Measurements from ENCODE around the gene ITPRID2.

ITPRID2 gene

DNA sequence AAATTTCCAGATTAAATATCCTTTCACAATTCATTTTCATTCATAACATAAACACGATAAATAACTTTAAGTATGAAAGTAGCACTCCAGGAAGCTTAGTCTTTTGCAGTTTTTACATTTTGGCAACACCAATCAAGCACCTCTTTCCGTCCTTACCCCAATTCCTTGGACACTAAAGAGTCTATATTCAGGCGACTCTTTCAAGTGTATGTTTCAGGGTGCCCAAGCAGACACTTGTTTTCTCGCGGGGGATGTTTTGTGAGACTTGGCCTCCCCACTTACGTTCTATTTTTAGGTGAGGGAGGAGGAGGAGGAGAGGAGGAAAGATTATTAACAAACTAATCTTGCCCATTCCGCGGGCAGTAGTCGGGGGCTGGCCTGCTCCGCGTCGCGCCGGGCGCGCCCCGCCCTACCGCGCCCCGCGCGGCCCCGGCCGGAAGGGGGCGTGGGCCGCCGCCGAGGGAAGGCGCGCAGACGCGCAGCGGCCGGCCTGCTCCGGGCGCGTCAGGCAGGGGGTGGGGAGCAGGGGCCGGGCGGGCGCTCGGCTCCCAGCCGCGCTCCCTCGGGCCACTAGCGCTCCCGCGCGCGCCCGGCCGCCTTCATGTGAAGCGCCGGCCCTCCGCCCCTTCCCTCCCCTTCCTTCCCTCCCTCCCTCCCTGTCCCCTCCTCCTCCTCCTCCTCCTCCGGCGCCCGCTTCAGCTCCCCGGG is at the start of gene ITPRID2:
Gene ITPRID2, plus strand, starts transcription at position 473 of the 708 bp plus-strand sequence. CDS start 337 bp downstream, outside the sequence.
- DNase-seq = peak; percentile 69

DNA sequence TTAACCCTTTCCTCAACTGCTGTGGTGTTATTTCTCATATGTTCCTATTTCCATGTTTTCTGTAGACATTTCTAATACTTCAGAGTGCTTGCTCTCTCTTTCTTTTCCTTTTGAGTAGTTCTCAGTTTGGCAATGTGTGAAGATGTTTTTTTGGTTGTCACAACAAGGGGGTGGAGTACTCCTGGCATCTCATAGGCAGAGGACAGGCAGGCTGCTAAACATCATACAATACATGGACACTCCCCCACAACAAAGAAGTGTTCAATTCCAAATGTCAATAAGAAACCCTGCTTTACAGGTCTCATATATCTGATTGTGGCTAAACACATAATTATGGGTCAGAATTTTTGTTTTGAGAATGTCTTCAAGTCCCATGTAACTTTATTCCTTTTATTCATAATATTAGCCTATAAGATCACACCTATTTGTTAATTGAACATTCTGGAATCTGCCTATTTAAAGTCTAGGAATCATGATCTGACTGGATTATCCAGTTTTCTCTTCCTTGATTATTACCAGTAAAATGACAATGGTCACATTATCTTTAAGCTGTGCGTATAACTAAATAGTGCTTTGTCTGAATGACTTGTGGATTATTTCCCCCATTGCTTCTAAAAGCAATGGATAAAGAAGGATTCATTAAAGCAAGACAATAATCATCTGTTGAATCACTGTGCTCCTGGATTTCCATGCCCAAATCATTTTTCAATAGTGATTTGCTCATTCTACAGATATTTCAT is 46.8 kb upstream of the ITPRID2 start:
- no peak for DNase-seq

DNA sequence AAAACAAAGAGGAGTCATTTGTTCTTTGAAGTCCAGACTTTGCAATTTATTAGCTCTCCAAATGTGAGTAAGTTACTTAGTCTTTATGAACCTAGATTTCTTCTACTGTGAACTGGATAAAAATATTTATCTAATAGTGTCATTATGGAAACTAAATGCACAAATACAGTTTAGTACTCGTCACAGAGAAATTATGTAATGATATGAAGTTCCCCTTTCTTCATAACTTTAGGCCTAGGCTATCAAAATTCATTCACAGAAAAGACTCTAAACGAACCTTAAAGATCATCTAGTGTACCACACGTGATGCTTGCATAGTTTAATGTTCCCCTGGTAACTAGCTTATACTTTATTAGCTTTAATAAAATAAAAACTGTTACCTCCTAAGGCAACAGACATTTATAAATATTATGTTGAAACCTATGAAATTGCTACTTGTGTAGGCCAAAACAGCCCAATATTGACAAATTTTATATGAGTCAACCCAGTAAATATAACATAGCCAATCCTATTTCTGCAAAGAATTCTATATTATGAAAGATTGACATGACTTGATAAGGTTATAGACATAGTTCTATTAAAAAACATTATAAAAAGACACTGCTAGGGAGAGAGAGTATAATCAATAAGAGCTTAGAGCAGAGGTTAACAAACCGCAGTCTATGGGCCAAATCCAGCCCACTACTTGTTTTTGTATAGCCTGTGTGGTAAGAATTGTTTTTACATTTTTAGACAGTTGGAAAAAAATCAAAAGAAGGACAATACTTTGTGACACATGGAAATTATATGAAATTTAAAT is 44.9 kb upstream of the ITPRID2 start:
- peak; percentile 72 for DNase-seq

DNA sequence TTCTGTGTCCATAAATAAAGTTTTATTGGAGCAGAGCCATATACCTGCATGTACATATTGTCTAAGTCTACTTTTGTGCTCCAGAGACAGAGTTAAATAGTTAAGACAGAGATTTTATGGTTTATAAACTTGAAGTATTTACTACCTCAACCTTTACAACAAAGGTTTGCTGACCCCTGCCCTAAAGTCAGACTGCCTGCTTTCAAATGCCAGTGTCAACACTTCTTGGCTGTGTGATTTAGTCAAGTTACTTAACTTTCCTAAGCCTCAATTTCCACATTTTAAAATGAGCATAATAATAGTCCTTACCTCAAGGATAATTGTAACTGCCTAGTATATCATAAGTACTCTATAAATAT is 44.4 kb upstream of the ITPRID2 start:
- no peak for DNase-seq

DNA sequence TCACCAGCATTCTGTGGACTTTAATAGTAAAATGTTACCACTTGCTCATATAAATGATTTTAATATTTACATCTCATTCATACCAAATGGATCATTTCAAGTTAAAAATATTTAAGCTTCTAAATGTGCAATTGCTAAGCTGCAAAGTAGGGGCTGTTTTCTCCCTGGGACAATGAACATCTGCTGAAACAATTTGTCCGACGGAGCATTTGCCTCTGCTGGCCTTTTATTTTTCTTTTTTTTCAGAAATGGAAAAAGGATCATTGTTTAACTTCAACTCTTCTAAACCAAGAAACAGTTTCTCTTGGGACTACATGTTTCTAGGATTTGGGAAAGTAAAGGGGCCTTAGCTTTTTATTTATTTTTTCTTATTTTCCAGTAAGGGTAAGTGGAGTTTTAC is 43.8 kb upstream of the ITPRID2 start:
- no peak for DNase-seq

DNA sequence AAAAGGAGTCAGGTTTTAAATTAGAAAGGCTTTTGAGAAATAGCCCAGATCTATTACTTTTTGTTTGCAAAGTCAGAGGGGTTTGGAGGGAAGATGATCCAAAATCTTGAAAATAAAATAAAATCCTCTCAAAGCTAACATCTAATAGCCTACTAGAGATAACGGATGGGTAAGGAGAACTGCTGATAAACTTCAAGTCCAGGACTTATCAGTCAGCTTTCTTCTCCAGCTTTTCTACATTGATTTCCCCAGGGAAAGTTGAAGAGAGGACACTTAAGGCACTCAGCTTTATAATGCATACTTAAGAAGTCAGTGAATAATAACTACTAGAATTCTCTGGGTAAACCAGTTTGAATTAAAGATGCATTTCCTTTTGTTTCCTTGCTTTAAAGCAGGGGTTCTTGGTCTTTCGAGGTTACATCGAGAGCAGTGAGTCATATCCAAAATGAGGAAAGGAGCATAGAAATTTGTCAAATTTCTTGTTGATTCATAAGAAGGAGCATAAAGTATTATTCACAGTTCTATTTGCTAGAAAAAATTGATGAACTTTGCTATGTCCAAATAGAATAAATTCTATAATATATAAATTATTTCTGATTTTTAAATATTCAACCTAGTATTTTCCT is 43.2 kb upstream of the ITPRID2 start:
- DNase-seq = peak; percentile 79

DNA sequence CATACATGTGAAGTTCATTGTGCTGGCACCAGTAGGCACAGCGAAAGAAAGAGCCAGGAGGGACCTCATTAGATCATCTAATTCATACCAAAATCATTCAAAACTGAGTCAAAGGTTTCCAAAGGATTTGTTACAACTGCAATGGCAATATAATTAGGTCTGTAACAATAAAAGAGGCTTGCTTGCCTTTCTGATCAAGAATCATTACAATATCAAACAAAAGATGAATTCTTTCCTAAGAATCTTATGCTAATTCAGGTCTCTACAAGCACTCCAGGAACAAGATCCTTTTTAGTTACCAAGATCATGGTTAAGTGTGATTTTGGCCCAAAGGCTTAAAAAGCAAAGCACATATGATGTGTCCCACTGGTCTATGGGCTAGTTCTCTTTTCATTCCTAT is 41.9 kb upstream of the ITPRID2 start:
- no peak for DNase-seq

DNA sequence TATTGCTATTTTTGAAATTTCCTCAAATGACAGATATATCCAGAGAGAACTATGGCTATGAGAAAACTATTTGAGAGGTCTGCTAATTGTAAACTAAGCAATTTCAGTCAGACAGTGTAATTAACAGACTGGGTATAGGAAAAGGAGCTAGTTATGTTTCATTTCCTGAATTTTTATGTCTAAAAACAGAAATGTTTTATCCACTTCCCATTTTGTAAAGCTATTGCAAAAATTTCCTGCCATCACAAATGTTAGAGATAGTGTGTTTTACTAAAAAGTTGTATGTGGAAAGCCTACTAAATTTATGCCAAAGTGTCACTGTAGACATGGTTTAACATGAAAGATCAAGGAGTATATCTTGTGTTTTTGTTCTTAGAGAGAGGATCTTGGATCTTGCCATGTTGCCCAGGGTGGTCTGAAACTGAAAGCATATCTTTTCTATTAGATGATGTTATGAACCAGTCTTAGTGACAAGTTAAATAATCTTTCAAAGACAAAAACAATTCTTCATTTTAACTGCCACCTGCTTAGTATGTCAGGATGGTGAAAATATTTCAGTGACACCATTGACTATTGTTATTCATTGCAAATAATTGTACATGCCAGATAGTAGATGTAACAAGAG is 40.5 kb upstream of the ITPRID2 start:
- DNase-seq = peak; percentile 95

DNA sequence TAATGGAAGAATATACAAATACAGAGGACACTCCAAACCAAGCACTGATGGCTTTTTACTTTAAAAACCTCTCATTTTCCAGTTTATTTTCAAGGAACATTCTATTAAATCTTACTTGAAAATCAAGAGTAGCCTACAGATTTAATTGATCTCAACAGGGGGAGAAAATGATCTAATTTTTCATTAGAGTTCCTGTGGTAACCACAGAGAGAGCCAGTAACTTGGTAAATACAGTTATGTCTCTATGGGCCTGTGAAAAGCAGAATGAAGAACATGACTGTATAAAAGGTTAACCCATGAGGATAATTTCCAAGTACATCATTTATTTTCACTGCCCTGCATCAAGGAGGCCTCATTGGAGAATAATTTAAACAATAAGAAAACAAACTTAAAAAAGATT is 39.8 kb upstream of the ITPRID2 start:
- peak; percentile 22 for DNase-seq

DNA sequence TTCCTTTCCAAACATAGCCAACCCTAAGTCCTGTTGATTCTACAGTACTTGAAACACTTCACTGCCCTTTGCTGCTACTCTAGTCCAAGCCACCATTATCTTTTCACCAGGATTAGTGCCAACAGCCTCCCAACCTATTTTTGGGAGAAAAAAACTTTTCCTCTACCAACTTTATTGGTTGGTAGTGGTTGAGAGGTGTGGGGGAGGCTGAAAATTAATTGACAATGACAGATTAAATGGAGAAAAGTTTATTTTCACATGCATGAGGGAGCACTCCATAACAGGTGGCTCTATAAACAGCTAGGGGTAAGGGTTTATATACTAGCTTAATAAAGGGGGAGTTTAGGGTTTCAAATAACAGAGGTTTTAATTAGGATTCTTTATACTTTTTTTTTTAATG is 37.8 kb upstream of the ITPRID2 start:
- DNase-seq = no peak

DNA sequence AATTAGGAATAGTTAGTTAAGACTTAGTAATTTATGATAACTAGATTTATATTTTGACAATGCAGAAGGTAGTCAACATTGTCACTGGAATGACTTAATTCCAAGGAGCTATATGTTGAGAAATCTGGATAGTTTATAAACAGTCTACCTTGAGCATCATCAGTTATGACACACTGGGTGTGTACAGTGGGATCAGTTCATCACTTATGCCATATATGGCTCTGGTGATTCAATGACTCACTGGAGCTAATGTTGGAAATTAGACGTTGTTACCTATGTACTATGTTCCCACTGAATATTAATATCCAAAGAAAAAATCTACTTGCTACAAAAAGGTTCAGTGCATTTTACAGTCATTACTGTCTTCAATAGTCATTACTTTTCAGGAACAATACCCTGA is 34.0 kb upstream of the ITPRID2 start:
- no peak for DNase-seq

DNA sequence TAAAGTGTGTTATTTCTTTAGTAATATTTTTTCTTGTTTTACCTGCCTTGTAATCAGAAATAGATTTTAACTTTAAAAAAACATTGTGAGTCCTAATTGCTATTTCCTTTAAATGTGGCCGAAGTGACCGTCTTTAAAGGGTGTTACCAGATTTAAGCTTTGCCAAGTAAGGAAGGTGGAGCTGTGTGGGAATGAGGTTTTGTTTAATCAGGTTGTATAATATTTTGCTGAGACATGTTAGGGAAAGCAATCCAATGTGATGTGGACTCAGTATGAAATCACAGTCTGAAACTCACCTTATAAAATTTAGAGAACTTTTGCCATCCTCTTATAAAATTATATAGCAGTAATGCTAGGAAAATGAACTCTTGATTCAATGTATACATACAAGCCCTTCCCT is 32.9 kb upstream of the ITPRID2 start:
- no peak for DNase-seq

DNA sequence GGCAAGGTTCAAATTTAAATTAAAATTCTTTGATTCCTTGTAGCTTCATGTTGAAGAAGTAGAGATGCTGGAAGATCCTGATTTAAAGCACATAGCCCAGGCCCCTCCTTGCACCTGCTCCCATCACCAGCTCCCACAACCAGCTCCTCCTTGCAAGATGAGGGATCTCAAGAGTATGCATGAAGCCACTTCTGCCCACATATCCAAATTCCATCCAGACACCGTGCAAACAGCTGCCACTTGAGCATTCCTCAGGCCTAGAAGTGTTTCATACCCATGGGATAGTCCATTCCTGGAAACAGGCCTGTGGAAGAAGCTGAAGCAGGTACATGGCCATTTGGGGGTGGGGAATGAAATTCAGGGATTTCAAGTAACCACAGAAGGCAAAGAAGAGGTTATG is 32.4 kb upstream of the ITPRID2 start:
- DNase-seq = no peak

DNA sequence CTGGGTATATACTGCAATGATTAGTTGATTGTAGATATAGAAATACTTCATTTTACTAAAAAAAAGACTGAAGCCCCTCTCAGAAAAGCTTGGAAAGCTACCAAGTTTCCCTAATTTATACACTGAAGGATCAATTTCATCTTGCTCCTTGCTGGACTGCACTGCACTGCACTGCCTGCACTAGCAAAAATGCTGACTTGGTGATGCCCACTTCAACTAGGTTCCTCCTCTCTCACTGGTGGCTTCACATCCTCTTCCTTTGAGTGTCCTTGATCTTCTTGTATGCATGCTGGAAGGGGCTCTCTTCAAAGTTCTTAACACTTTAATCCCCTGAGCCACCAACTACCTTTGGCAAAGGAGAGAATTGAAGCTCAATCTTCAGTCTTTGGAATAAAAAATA is 31.7 kb upstream of the ITPRID2 start:
- DNase-seq = no peak

DNA sequence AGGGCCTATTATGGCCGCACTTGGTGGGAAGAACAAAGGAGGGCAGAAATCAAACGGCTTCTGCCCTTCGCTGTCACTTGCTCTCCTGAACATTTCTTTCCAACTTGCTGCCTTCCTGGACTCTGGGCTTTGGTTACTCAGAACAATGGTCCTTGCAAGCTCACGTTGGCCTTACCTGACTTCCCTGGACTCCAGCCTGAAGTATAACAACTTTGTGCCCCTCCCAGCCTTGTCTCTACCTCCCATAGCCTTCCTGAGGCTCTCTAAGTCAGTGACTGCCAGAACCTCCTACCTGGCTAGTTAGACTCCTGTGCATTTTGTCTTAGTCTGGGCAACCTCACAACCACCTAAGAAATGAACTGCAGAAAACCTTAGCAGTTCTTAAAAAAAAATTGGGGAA is 30.2 kb upstream of the ITPRID2 start:
- no peak for DNase-seq

DNA sequence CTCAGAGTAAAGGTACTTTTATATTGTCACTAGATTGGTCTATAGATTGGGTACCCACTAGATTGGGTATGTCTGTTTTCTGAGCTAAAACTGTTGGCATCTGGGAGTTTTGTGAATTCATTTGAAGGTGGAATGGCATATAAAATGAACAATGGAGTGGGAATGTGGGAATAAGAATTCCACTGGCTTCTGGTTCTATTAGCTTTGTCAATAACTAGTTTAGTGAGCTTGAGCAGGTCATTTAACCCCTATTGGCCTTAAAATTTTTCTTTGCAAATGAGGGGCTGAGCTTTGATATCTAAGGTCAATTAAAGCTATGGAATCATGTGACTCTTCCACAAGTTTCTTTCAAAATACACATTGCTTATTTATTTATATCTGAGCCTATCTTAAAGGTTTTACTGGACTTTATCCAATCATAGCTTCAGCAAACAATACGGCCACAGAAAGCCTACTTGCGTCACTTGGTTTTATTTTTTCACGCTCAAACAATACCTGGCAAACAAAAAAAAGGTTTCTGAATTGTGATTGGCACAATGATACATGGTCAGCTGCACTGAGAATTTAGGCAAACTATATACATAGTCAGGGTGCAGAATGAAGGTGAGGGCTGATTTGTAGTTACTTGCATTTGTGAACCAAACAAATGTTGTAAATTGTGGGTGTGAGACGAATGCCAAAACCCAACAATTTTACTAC is 28.8 kb upstream of the ITPRID2 start:
- DNase-seq = no peak

DNA sequence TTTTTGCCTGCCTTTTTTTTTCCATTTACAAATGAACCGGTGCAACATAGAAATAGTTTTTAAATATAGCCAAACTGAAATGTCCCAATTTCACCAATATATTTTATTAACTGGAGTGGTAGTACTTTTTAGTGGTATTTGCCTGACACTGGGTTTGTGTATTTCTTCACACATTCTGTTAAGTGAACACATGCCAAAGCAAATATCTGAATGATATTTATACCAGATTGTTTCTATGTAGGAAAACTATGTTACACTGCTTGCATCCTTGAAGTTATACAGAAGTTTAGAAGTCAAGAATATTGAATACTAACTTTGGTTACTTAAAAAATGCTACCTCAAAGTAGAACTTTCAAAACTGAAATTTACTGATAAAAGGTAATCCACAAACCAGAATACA is 19.4 kb upstream of the ITPRID2 start:
- DNase-seq = no peak

DNA sequence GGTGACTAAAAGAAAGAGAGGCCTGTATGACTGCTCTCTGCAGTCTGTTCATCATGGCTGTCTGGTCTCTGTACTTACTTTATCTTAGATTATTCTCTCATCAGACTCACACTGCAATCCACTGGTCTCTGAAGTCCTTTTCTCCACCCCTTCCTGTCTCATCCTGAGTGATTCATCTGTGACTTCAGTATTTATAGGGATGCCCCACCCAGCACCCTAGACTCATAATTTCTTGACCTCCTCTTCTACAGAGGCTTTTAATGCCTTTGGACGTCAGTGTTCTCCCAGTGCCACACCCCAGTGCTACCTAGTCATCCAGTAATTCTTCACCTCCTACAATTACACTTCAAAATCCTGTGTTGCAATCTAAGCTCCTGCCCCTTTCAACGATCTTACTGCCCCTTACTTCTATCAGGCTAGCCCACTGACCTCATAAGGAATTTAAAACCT is 14.9 kb upstream of the ITPRID2 start:
- DNase-seq = peak; percentile 8

DNA sequence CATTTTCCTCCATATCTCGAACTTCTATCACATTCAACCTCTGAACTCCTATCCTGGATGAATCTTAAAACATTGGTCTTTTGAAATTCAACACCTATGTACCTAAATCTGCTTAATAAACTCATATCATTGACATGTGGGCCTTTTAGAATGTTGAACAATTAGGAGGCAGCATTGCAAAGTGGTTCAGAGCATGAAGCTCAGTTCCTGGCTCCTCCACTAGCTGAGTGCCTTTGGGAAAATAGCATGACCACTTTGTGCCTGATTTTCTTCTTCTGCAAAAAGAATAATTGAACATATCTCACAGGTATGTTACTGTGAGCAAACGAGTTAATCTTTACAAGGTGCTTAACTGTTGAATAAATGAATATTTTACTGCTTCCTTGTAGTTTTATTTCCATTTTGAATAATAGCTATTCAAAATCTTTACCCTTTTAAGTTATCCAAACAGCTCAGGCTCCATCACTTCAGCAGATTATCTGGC is 14.3 kb upstream of the ITPRID2 start:
- no peak for DNase-seq

DNA sequence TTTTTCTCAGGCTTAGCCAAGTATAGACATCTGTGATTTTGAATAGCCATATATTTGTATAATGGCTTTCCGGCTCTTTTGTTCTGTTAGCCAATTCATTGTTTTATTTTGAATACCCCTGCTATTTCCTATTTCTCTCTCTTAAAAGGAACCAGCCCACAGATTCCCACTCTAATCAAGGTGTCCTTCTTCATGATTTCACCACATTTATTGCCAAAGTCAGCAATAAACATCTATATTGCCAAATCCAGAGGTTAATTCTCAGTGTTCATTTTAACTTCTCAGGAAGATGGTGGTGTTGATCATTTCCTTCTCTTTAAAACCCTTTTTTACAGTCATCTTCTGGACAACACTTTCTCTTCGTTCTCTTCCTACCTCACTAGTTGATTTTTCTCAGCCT is 13.1 kb upstream of the ITPRID2 start:
- no peak for DNase-seq

DNA sequence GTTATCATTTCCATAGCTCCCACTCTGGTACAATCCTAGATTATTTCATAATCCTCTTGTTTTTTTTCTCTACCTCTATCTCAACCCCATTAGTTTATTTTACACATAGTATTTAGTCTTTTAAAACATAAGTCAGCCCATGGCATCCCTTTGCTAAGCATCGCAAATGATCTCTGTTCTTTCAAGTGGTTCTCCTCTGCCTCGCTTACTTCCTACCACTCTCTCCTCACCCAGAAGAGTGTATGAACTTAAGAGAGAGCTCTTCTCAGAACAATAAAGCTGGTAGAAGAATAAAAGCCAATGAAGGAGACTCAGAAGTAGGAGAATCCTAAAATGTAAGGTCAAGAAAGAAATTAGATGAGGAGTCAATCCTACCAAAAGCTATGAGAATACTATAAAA is 12.2 kb upstream of the ITPRID2 start:
- no peak for DNase-seq
